Smooth muscle cell (in vitro differentiated cells): ENCODE results near the gene VRTN. TPM values are rescaled to one million over a fixed set of nuclear protein-coding genes. Genes with fewer than 3 reads are reported as not detected.

Experiments used
- DNase-seq: peaks from one replicate; lab custom pipeline; 2025; ENCODE audit not compliant: unreplicated experiment; lab: John Stamatoyannopoulos, UW
- H2AFZ ChIP-seq: fragments of 200-600 bp; sonication (generic); 2 replicates; pipeline ENCODE4 v1.6.0; 2016; ENCODE audit warnings: antibody characterized with exemption, low read depth, mild to moderate bottlenecking
- H3F3A ChIP-seq: fragments of 200-600 bp; sonication (generic); 2 replicates; pipeline ENCODE4 v1.6.0; 2017; ENCODE audit warnings: antibody characterized with exemption, low read depth
- H3K27ac ChIP-seq: fragments of 200-600 bp; sonication (generic); 2 replicates; pipeline ENCODE4 v1.5.1; 2016; ENCODE audit warnings: low read depth, mild to moderate bottlenecking
- H3K27me3 ChIP-seq: fragments of 200-600 bp; sonication (generic); 2 replicates; pipeline ENCODE4 v1.6.1; 2016; ENCODE audit warnings: low read depth, mild to moderate bottlenecking
- H3K36me3 ChIP-seq: fragments of 200-600 bp; sonication (generic); 2 replicates; pipeline ENCODE4 v1.5.1; 2016; ENCODE audit warnings: low read depth
- H3K4me1 ChIP-seq: fragments of 200-600 bp; sonication (generic); 2 replicates; pipeline ENCODE4 v1.5.1; 2016; ENCODE audit warnings: low read depth
- H3K4me2 ChIP-seq: fragments of 200-600 bp; sonication (generic); 2 replicates; pipeline ENCODE4 v1.6.0; 2016; ENCODE audit warnings: mild to moderate bottlenecking
- H3K4me3 ChIP-seq: fragments of 200-600 bp; sonication (generic); 2 replicates; pipeline ENCODE4 v1.5.1; 2016; ENCODE audit warnings: mild to moderate bottlenecking
- H3K79me2 ChIP-seq: fragments of 200-600 bp; sonication (generic); 2 replicates; pipeline ENCODE4 v1.6.0; 2016; ENCODE audit warnings: low read depth, mild to moderate bottlenecking
- H3K9ac ChIP-seq: fragments of 200-600 bp; sonication (generic); 2 replicates; pipeline ENCODE4 v1.6.0; 2016; ENCODE audit warnings: low read depth
- H3K9me3 ChIP-seq: fragments of 200-600 bp; sonication (generic); replicated peaks from 2 replicates; pipeline ENCODE4 v1.5.1; 2016; ENCODE audit warnings: low read depth
- H4K20me1 ChIP-seq: fragments of 200-600 bp; sonication (generic); 2 replicates; pipeline ENCODE4 v1.6.0; 2016; ENCODE audit warnings: low read depth
- CTCF ChIP-seq: fragments of 200-600 bp; sonication (generic); IDR thresholded peaks from 2 replicates; pipeline ENCODE4 v1.5.1; 2017; ENCODE audit warnings: borderline replicate concordance, mild to moderate bottlenecking, antibody characterized with exemption; ENCODE audit not compliant: insufficient read depth, poor library complexity, severe bottlenecking
- WGBS: methylation state at CpG from one replicate; pipeline ENCODE4 v1.1.7; 2016; ENCODE audit warnings: low lambda C conversion rate; 5-methylcytosine and 5-hydroxymethylcytosine counted together
- polyA plus RNA-seq: library from polyadenylated mRNA; unstranded; fragments of >200 nt; fragmentation: Nextera tagmentation; extraction: Ambion mirVana; gene quantifications from 2 replicates; pipeline ENCODE4 v1.2.1, GENCODE V29; 2016
- total RNA-seq: library from RNA; depleted of rRNA; stranded (reverse); fragments of >200 nt; gene quantifications from 2 replicates; pipeline ENCODE4 v1.2.3, GENCODE V29; 2014

VRTN gene
- total and polyA plus RNA-seq, 2 experiments from 2014 or later = not detected

- Histone ChIP-seq H3K4me3 (peak overlapping the region; percentile 73), H2AFZ (peak overlapping the region; percentile 97), H3K27me3 (no peaks in the 10 kb centered on the region), H3K79me2 (peaks cover 24% of the 10 kb centered on the region), H3K4me1 (peaks cover 3% of the 10 kb centered on the region), H3K4me2 (peak overlapping the region; percentile 85), H4K20me1 (peaks cover 37% of the 10 kb centered on the region), H3K36me3 (no peaks in the 10 kb centered on the region), H3K9ac (peak overlapping the region; percentile 48), H3K27ac (peak overlapping the region; percentile 30), H3F3A (no peaks in the 10 kb centered on the region), H3K9me3 (no peaks in the 10 kb centered on the region)
- DNase-seq = no peak
- peak; percentile 33 for TF ChIP-seq CTCF
- WGBS = 1% methylated on average over 6 of the region's 6 CpGs
Observed at GRCh38 chr14:74302152-74302628, 46.1 kb upstream of the VRTN start.

- H4K20me1 ChIP-seq = peaks cover 30% of the 10 kb centered on the region
- H3K9me3 ChIP-seq = no peaks in the 10 kb centered on the region
- peak; percentile 23 for TF ChIP-seq CTCF
- 17% methylated on average over 55 of the region's 61 CpGs for WGBS
- H3K4me2 ChIP-seq = peak within 1 kb of the TSS; percentile 85
- no peaks in the 10 kb centered on the region for H3K36me3 ChIP-seq
- H3K79me2 ChIP-seq = peaks cover 24% of the 10 kb centered on the region
- H3K4me3 ChIP-seq = peak within 1 kb of the TSS; percentile 73
- no peaks in the 10 kb centered on the region for H3K27me3 ChIP-seq
- H3K4me1 ChIP-seq = peaks cover 3% of the 10 kb centered on the region
- no peaks in the 10 kb centered on the region for H3F3A ChIP-seq
- H2AFZ ChIP-seq = peak within 1 kb of the TSS; percentile 97
- H3K27ac ChIP-seq = peak within 1 kb of the TSS; percentile 30
- DNase-seq = peak; percentile 74
- peak within 1 kb of the TSS; percentile 48 for H3K9ac ChIP-seq
Observed at GRCh38 chr14:74302634-74303569, 45.4 kb upstream of the VRTN start, which contains the start of gene ABCD4. Gene ABCD4 (minus strand): TSS chr14:74302934. CDS start chr14:74302912, 22 bp downstream.

DNA sequence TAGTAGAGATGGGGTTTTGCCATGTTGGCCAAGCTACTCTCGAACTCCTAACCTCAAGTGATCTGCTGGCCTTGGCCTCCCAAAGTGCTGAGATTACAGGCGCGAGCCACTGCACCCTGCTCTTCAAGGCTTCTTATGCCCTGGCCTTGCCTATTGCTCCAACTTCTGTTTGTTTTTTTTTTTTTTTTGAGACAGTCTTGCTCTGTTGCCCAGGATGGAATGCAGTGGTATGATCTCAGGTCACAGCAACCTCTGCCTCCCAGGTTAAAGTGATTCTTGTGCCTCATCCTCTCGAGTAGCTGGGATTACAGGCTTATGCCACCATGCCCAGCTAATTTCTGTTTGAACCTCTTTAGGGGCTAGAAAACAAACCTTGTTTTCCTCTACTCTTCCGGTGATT, 39.6 kb upstream of the VRTN start:
- Histone ChIP-seq H3K27me3 (no peaks in the 10 kb centered on the region), H3K4me1 (no peaks in the 10 kb centered on the region), H3K27ac (no peak overlapping the region), H2AFZ (no peak overlapping the region), H3K4me2 (no peak overlapping the region), H3K4me3 (no peak overlapping the region), H3F3A (no peaks in the 10 kb centered on the region), H3K9ac (no peak overlapping the region), H3K79me2 (no peaks in the 10 kb centered on the region), H3K36me3 (no peaks in the 10 kb centered on the region), H3K9me3 (no peaks in the 10 kb centered on the region), H4K20me1 (no peaks in the 10 kb centered on the region)
- TF ChIP-seq CTCF = no peak
- 87% methylated on average over 5 of the region's 5 CpGs for WGBS
- DNase-seq = no peak
